Large intestine (tissue), 3 donors: ENCODE results near the gene HOXB7. TPM values are rescaled to one million over a fixed set of nuclear protein-coding genes. Genes with fewer than 3 reads are reported as not detected.

Source experiments
- DNase-seq, 2 donors: peaks; one replicate each; pipeline versions ENCODE4 v3.0.0 to v3.0.0-alpha.2; 2013
- H3K27ac ChIP-seq: one replicate; pipeline ENCODE4 v1.5.1; 2013; ENCODE audit warnings: low read length
- H3K27me3 ChIP-seq: 2 replicates; pipeline ENCODE4 v1.6.1; 2013; ENCODE audit warnings: low read length; ENCODE audit not compliant: control insufficient read depth, insufficient read depth
- H3K36me3 ChIP-seq: 2 replicates; pipeline ENCODE4 v1.6.1; 2013; ENCODE audit warnings: low read length; ENCODE audit not compliant: control insufficient read depth, insufficient read depth
- H3K4me1 ChIP-seq: one replicate; pipeline ENCODE4 v1.6.1; 2013; ENCODE audit warnings: low read length; ENCODE audit not compliant: control insufficient read depth, insufficient read depth
- H3K4me3 ChIP-seq: one replicate; pipeline ENCODE4 v1.5.1; 2013; ENCODE audit warnings: low read length
- H3K9me3 ChIP-seq: one replicate; pipeline ENCODE4 v1.6.1; 2013; ENCODE audit warnings: mild to moderate bottlenecking, low read depth, low read length, moderate library complexity; ENCODE audit not compliant: control insufficient read depth
- WGBS: methylation state at CpG from one replicate; pipeline ENCODE4 v1.1.5; 2013; ENCODE audit warnings: low lambda C conversion rate; ENCODE audit not compliant: insufficient coverage; 5-methylcytosine and 5-hydroxymethylcytosine counted together
- polyA plus RNA-seq: library from polyadenylated mRNA; unstranded; fragments of 120-200 nt; gene quantifications from one replicate; pipeline ENCODE4 v1.2.1, GENCODE V29; 2013

Gene HOXB7
- polyA plus RNA-seq, 1 donor, result 3.5 TPM

DNA sequence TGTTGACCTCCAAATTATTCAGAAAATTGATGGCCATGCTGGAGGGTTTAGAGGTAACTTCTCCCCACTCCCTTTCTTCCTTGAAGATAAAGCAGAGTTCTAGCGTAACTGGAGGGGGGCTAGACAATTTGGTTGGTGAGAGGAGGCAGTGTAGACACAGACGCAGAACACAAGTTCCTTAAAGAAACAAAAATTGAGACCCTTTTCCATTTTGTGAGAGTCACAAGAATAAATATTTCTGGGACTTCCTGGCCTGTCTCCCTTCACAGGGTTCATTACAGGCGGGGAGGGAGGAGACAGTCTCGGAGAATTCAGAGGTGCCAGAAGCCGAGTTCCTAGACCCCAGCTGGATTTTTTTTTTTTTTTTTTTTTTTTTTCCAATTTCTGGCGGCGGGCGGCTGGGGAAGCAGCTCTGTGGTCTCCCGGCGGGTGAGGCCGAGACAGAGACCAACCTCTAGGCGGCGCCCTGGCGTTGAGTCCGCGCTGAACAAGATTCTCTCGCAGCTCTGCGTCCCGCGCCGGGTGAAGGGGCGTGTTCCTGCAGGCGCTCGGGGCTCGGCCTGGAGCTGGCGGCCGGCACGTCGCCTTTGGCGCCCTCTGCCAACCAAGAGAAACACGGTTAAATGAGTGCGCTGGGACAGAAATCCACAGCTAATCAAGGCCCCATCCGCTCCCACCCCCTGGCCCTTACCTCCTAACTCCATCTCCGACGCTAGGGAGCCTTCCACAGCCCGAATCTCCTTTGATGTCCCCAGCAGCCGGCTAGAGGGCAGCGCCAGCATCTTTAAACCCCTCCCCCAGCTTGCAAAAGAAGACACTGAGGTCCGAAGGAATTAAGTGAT, 25.6 kb upstream of the HOXB7 start:
- H3K4me3 ChIP-seq, result no peak overlapping the region
- no peaks in the 10 kb centered on the region for H3K36me3 ChIP-seq
- whole genome bisulfite sequencing, result no CpG with 5 or more reads among the region's 39 CpGs
- H3K27me3 ChIP-seq, result peaks cover 100% of the 10 kb centered on the region
- DNase-seq, result peak; percentile 57 to 62
- peaks cover 7% of the 10 kb centered on the region for H3K9me3 ChIP-seq
- H3K27ac ChIP-seq, result no peak overlapping the region
- peaks cover 25% of the 10 kb centered on the region for H3K4me1 ChIP-seq

DNA sequence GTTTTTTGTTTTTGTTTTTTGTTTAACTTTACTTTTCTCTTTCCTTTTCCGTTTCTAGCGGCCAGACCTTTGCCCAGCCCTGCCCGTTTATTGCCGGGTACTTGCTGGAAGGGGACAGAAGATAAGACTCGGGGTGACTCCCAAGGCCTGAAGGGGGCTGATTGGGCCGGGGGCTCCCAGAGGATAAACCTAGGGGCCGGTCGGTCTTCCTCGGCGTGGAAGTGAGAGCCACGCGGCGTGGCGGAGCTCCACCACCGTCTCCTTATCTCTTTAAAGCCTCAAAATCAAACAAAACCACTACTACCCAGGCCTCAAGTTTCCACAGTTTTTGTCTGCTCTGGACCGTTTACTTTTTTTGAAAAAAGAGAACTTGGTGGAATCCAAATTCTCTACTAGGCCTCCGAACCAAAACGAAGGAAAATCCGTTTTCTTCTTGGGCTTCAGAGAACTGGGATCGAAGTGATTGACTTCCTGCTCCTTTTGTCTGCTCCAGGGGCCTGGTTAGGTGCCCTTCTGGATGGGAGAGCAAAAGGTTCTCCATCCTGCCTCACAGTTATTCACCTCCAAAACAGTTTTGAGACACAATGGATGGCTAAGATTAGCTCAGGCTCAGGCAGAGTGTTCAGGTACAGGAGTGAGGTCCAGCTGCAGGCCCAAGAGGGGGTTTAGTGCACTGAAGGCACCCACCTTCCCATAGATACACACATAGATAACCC, 23.8 kb upstream of the HOXB7 start:
- Histone ChIP-seq H3K4me3 (no peak overlapping the region), H3K9me3 (peaks cover 7% of the 10 kb centered on the region), H3K27ac (no peak overlapping the region), H3K36me3 (no peaks in the 10 kb centered on the region), H3K4me1 (peaks cover 37% of the 10 kb centered on the region), H3K27me3 (peaks cover 100% of the 10 kb centered on the region)
- DNase-seq, result peak in 1 of 2 donors; percentile 62
- WGBS, result 6% methylated on average over 3 of the region's 20 CpGs

DNA sequence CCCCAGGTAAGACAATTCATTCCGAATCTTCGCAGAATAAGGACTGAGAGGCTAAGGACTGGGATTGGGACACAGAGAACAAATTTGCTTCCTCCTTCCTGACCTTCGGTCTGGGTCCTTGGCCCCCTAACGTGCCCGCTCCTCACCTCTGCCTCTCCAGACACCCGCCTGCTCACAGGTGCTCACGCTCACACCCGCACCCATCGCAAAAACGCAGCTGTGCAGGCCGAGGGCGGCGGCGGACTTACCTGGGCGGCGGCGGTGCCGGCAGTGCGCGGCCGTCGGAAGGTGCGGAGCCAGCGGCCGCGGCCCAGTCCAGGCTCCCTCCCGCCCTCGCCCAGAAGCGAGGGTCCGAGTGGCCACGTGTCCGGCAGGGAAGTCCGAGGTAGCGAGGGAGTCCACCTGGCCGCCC, 22.5 kb upstream of the HOXB7 start:
- Histone ChIP-seq H3K4me1 (peaks cover 40% of the 10 kb centered on the region), H3K27ac (no peak overlapping the region), H3K27me3 (peaks cover 100% of the 10 kb centered on the region), H3K4me3 (no peak overlapping the region), H3K36me3 (no peaks in the 10 kb centered on the region), H3K9me3 (peaks cover 9% of the 10 kb centered on the region)
- no peak for DNase-seq
- whole genome bisulfite sequencing, result no CpG with 5 or more reads among the region's 35 CpGs

DNA sequence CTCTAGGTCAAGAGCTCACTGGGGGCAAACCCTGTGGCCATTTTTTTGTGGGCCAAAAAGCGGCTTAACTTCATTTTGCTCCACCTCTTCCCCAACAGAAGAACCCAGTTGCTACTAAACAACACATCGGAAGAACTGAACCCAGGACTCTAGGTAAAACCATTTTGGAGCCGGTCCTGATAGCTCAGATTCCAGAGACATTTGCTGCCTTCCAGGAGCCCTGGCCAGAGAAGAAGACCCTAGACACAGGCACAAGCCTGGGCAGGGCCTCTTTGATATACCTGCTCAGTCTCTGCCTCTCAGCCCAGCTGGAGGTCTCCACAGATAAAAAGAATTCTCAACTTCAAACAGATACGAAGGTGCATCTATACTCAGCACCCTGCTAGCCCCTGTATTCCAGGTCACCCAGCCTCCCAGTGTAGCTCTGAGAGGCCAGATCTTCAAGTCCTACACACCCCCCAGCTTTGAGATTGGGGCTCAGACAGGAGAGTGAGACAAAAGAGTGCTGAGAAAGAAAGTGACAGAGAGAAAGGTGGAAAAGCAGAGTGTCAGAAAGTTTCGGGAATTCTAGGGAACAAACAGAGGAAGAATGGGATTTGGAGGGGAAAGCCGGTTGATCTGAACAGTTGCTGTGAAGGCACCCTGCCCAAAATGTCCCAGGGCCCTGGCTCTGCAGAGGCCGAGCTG, 21.9 kb upstream of the HOXB7 start:
- Histone ChIP-seq H3K27ac (no peak overlapping the region), H3K9me3 (peaks cover 9% of the 10 kb centered on the region), H3K36me3 (no peaks in the 10 kb centered on the region), H3K27me3 (peaks cover 100% of the 10 kb centered on the region), H3K4me1 (peaks cover 40% of the 10 kb centered on the region), H3K4me3 (no peak overlapping the region)
- no peak for DNase-seq
- WGBS, result no CpG with 5 or more reads among the region's 7 CpGs

DNA sequence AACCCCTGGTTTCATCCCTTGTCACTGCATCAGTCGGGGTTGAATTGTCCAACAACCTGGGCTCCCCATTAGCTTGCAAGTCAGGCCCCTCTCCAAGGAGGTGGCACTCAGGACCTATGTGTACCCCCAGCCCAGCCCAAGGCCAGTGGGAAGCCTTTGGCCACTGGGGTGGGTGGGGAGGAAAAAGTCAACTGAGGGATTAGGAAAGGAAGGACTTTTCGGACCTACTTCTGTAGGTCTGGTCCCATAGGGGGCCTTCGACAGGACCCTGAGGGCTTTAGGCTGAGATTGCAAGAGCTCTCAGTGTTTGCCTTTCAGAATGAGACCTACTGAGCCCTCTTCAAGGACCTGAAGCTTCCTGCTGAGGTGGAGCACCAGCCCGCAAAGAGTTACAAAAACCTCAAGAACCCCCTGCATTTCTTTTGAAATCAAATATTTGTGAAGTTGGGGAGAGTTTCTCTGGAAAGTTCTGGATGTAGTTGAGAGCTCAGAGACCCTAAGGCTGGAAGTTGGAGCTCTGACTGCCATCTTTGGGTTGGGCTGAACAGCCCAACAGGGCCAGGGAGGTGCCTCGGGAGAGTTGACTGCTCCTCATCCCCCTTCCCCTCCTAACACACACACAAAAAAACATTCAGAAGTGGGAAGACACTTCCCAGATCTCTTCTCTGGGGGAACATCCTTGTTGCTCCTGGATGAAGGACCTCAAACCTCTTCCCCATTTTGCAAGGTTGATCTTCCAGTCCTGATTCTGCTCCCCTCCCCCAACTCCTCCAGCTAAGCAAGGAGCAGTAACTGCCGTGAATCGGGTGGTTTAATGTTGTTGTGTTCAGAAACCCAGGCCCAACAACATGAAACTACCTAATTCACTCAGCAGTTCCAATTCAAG, 21.1 kb upstream of the HOXB7 start:
- H3K27me3 ChIP-seq, result peaks cover 100% of the 10 kb centered on the region
- no peaks in the 10 kb centered on the region for H3K36me3 ChIP-seq
- H3K4me3 ChIP-seq, result no peak overlapping the region
- no peak for DNase-seq
- H3K9me3 ChIP-seq, result peaks cover 9% of the 10 kb centered on the region
- WGBS, result no CpG with 5 or more reads among the region's 7 CpGs
- H3K4me1 ChIP-seq, result peaks cover 41% of the 10 kb centered on the region
- H3K27ac ChIP-seq, result no peak overlapping the region

DNA sequence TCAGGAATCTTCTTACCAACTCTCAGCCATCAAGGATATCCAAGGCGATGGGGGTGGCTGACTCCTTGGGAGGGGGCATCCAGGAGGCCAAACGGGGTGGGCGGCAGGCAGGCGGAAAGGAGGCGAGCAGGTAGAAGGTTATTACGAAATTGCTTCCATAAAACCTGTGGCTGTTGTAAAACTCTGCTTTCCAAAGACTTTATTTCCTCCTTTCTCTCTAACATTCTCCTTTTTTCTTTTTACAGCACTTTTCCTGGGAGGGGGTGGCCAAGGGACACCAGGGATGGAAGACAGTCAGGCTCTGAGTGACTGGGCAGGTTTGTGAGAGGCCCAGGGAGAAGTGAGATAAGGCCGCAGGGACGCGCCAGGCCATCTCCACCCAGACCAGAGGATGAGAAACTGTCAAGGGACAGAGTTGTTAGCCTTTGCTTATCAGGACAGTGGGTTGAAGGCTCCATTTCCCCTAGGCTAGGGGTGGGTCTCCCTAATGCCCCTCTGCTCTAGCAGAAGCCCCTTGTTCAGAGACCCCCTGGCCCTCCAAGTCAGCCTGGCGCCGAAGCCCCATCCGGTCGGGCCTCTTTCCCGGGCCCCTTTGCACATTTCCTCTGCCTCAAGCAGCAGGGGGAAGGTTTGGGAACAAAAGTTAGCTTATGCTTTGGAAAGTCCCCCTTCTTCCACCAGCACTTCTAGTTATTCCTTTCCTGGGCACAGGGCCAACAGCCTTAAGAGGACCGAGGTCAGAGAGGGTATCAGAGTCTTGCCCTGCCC, 20.3 kb upstream of the HOXB7 start:
- peaks cover 46% of the 10 kb centered on the region for H3K4me1 ChIP-seq
- H3K27ac ChIP-seq, result peak overlapping the region; percentile 5
- H3K36me3 ChIP-seq, result no peaks in the 10 kb centered on the region
- H3K4me3 ChIP-seq, result no peak overlapping the region
- WGBS, result 17% methylated on average over 1 of the region's 15 CpGs
- peaks cover 11% of the 10 kb centered on the region for H3K9me3 ChIP-seq
- peaks cover 99% of the 10 kb centered on the region for H3K27me3 ChIP-seq
- DNase-seq, result peak; percentile 44 to 69

DNA sequence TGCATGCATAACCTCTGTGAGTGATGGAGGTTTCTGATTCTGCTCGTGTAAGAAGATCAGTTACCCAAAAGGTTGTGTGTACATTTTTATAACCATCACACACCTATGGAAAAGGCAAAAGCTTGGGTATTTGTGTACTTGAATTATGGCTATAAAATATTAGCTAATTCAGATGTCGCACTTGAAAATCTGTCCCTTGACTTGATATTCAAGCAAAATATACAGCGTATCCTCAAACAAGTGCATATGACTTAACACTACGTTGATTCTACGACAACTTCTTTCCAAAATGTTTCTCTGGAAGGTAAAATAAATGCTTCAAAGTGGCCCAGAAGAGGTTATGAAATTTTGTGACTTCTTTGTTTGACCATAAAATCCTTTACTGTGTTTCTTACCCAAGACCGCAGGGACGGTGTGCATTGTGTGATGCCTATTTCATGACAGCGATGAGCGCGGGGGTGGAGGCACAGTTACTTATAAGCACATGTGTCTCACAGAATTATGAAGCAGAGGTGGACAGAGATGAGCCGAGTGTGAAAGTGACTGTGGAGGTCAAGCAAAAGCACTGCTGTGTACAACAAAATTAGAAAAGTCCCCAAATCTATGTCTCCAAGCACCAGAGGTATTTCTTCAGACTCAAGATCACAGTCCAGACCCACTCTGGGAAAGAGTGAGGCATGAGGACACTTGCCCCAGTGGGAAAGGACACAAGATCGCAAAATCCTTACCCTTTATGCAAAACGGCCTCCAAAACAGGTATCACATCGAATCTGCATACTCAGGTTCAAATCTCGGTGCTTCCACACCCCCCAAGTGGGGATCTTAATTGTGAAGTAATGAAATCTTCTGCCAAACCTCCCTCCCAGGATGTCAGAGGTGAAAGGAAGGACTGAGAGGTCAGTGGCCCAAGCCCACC, 19.4 kb upstream of the HOXB7 start:
- H3K4me1 ChIP-seq, result peaks cover 50% of the 10 kb centered on the region
- H3K4me3 ChIP-seq, result no peak overlapping the region
- H3K9me3 ChIP-seq, result peaks cover 11% of the 10 kb centered on the region
- H3K36me3 ChIP-seq, result no peaks in the 10 kb centered on the region
- peaks cover 99% of the 10 kb centered on the region for H3K27me3 ChIP-seq
- H3K27ac ChIP-seq, result no peak overlapping the region
- 36% methylated on average over 7 of the region's 15 CpGs for WGBS
- no peak for DNase-seq

DNA sequence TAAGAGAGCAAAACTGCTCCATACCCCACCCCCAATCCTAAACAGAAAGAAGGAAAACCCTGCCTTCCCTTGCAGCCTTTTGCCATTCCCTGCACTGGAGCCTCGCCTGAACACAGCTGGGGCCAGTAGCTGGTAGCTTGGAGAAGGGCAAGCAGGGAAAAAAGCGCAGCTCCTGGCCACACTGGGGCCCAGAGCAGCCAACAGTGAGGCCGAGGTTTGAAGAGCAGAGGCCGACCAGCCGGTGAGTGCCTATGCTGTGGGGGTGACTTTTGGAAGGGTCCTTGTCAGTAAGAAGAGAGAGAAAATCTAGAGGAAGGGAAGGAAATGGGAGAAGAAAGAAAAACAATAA, 18.6 kb upstream of the HOXB7 start:
- WGBS, result 0% methylated on average over 2 of the region's 5 CpGs
- Histone ChIP-seq H3K4me1 (peaks cover 41% of the 10 kb centered on the region), H3K4me3 (no peak overlapping the region), H3K9me3 (peaks cover 16% of the 10 kb centered on the region), H3K27ac (no peak overlapping the region), H3K36me3 (no peaks in the 10 kb centered on the region), H3K27me3 (peaks cover 99% of the 10 kb centered on the region)
- DNase-seq, result no peak
